ENCODE measurements around the gene AZU1.

AZU1 gene

GRCh38 chr19:798415-799075 lies 29.1 kb upstream of the AZU1 start:
- Histone ChIP-seq H3K4me1 (ENCODE audit: control insufficient read depth, insufficient read depth, low read length) (peaks cover 24% of the 10 kb centered on the region), H3K36me3 (ENCODE audit: control insufficient read depth, insufficient read depth, low read length) (peaks cover 50% of the 10 kb centered on the region), H3K27ac (ENCODE audit: low read depth, low read length) (peak overlapping the region; percentile 99)

DNA sequence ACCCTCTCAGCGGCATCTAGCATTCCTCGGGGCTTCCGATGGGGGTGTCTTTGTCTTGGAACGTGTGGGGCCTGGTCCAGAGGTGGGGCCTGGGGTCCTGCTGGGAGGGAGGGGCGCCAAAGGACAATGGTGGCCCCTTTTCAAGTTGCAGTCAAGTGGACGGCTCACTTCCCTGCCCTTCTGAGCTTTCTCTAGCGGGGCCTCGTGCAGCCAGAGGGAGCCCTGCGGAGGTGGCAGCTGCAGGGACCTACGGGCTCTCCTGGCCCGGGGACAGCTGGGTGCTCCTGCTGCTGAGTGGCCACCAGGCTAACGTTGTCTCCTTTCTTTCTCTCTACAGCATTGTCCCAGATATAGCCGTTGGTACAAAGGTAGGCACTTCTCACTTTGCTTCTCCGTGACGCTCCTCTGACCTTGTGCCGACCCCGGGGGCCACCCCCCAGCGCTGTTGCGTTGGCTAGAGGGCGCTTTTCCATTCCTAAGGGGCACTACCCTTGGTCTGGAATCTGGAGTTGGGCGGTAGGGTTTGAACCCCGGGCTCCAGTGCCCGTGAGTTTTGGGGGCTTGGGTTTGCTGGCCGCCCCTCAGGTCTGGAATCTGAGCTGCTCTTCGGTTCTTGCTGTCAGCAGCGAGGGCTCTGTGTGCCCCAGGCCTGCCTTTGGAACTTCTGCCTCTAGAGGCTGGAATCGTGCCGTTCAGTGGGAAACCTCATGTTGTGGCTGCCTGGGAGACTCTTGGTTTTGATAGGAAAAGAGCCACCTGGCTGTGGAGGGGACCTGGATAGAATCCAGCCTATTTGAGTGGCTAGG lies 28.4 kb upstream of the AZU1 start:
- Histone ChIP-seq H3K9me3 (ENCODE audit: control insufficient read depth, insufficient read depth, low read length) (no peaks in the 10 kb centered on the region), H3K27ac (ENCODE audit: low read depth, low read length) (peak overlapping the region; percentile 99), H3K4me1 (ENCODE audit: control insufficient read depth, insufficient read depth, low read length) (peaks cover 24% of the 10 kb centered on the region), H3K36me3 (ENCODE audit: control insufficient read depth, insufficient read depth, low read length) (peaks cover 57% of the 10 kb centered on the region), H3K27me3 (ENCODE audit: control insufficient read depth, insufficient read depth, low read length) (no peaks in the 10 kb centered on the region), H3K9ac (ENCODE audit: low read depth, low read length) (peak overlapping the region; percentile 94), H3K4me3 (ENCODE audit: low read depth, low read length) (peak overlapping the region; percentile 98)

More at GRCh38 chr19:798415-799075, 29.1 kb upstream of the AZU1 start:
- no peaks in the 10 kb centered on the region for H3K9me3 ChIP-seq (ENCODE audit: control insufficient read depth, insufficient read depth, low read length)
- peak overlapping the region; percentile 94 for H3K9ac ChIP-seq (ENCODE audit: low read depth, low read length)
- H3K4me3 ChIP-seq (ENCODE audit: low read depth, low read length): peak overlapping the region; percentile 98
- H3K27me3 ChIP-seq (ENCODE audit: control insufficient read depth, insufficient read depth, low read length): no peaks in the 10 kb centered on the region

DNA sequence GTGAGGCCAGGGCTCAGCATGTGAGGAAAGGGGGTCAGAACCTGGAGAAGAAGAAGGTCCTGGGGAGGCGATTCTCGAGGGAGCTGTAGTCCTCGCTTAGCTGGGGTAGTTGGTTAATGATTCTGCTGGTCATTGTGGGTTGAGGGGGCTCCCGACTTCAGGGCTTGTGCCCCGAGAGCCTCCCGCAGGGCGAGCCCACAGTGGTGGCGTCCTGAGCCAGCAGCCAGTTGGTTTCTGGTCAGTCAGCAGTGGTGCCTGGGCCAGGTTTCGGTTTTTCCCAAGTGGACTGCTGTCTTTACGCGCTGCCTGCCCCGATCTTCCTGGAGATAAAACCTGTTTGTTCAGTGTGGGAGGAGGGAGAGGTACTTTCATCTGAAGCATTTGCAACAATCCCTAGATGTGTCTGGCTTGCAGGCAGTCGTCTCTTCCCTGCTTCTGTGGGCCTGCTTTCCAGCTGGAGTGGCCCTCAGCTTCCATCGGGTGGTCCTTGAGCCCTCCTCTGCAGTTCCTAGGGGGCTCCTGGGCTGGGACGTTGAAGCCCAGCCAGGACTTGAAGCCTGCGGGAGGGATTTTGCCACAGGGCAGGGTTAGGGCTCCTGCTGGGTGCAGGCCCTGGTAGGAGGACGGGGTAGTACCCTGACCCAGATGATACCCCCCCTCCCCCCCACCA lies 27.1 kb upstream of the AZU1 start:
- Histone ChIP-seq H3K9ac (ENCODE audit: low read depth, low read length) (0 out of 2 replicates have a peak overlapping the region, but pooled peaks have one; percentile 42), H3K4me3 (ENCODE audit: low read depth, low read length) (peak overlapping the region; percentile 98), H3K4me1 (ENCODE audit: control insufficient read depth, insufficient read depth, low read length) (peaks cover 24% of the 10 kb centered on the region), H3K27ac (ENCODE audit: low read depth, low read length) (peak overlapping the region; percentile 59), H3K36me3 (ENCODE audit: control insufficient read depth, insufficient read depth, low read length) (peaks cover 69% of the 10 kb centered on the region), H3K27me3 (ENCODE audit: control insufficient read depth, insufficient read depth, low read length) (no peaks in the 10 kb centered on the region), H3K9me3 (ENCODE audit: control insufficient read depth, insufficient read depth, low read length) (no peaks in the 10 kb centered on the region)

- H3K4me3 ChIP-seq (ENCODE audit: low read depth, low read length): no peak overlapping the region
- peaks cover 77% of the 10 kb centered on the region for H3K36me3 ChIP-seq (ENCODE audit: control insufficient read depth, insufficient read depth, low read length)
- no peaks in the 10 kb centered on the region for H3K27me3 ChIP-seq (ENCODE audit: control insufficient read depth, insufficient read depth, low read length)
- no peaks in the 10 kb centered on the region for H3K9me3 ChIP-seq (ENCODE audit: control insufficient read depth, insufficient read depth, low read length)
- peaks cover 24% of the 10 kb centered on the region for H3K4me1 ChIP-seq (ENCODE audit: control insufficient read depth, insufficient read depth, low read length)
- no peak overlapping the region for H3K9ac ChIP-seq (ENCODE audit: low read depth, low read length)
- H3K27ac ChIP-seq (ENCODE audit: low read depth, low read length): peak overlapping the region; percentile 59
Observed at GRCh38 chr19:801030-801860, 26.4 kb upstream of the AZU1 start.

DNA sequence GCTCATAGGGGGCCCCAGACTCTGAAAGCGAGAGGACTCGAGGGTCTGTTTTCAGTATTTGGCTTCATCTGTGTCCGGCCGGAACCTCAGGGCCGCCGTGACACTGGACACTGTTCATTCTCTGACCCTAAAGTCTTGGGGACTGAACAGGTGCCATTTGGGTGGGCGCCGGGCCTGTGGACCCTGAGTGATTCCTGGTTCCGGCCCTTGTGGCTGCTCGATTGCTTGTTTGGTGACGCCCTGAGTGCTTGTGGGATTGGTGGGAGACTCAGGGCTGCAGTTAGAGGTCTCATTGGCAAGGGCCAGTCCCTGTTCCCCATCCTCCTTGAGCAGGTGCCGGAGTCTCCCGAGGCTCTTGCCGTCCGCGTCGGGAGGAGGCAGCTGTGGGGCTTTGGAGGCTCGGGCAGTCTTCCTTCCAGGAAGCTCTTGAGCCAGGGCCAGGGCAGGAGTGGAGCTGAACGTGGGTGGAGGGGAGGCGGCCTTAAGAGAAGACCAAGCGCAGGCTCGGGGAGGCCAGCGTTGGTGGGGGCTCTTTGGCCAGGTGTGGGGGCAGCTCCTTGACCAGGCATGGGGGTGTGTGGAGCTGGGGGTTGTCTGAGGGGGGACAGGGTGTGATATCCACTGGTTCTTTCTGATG lies 25.7 kb upstream of the AZU1 start:
- peaks cover 84% of the 10 kb centered on the region for H3K36me3 ChIP-seq (ENCODE audit: control insufficient read depth, insufficient read depth, low read length)
- H3K4me3 ChIP-seq (ENCODE audit: low read depth, low read length): no peak overlapping the region
- H3K9me3 ChIP-seq (ENCODE audit: control insufficient read depth, insufficient read depth, low read length): no peaks in the 10 kb centered on the region
- peaks cover 24% of the 10 kb centered on the region for H3K4me1 ChIP-seq (ENCODE audit: control insufficient read depth, insufficient read depth, low read length)
- no peak overlapping the region for H3K9ac ChIP-seq (ENCODE audit: low read depth, low read length)
- peak overlapping the region; percentile 4 for H3K27ac ChIP-seq (ENCODE audit: low read depth, low read length)
- no peaks in the 10 kb centered on the region for H3K27me3 ChIP-seq (ENCODE audit: control insufficient read depth, insufficient read depth, low read length)

DNA sequence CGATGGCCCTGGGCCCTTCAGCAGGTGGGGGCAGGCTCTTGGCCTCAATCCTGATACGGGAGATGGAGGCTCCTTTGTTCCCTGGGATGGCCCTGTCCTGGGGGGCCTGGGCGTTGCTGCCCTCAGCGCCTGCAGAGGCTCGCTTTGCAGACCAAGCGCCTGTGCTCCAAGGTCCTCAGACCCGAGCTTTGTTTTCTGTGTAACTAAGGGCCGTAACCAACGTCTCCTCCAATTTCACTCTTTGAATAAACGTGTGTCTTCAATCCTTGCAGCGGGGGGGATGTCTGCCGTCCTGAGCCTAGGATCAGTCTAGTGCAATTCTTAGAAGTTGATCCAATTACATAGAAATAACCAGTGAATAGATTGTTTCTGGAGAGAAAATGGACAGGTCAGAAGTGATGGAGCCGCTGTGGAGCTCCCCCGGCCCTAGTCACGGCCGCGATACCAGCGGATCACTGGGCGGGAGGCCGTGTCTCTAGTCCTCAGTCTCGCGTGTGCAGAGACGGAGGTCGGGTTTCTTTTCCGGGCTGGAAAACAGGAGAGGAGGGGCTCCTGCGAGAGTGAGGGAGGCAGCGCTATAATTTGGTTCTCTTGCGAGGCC lies 25.0 kb upstream of the AZU1 start:
- Histone ChIP-seq H3K9me3 (ENCODE audit: control insufficient read depth, insufficient read depth, low read length) (no peaks in the 10 kb centered on the region), H3K27ac (ENCODE audit: low read depth, low read length) (peak overlapping the region; percentile 18), H3K36me3 (ENCODE audit: control insufficient read depth, insufficient read depth, low read length) (peaks cover 90% of the 10 kb centered on the region), H3K4me1 (ENCODE audit: control insufficient read depth, insufficient read depth, low read length) (peaks cover 24% of the 10 kb centered on the region), H3K4me3 (ENCODE audit: low read depth, low read length) (no peak overlapping the region), H3K27me3 (ENCODE audit: control insufficient read depth, insufficient read depth, low read length) (no peaks in the 10 kb centered on the region), H3K9ac (ENCODE audit: low read depth, low read length) (no peak overlapping the region; the same call in 1 of the 2 replicates)

DNA sequence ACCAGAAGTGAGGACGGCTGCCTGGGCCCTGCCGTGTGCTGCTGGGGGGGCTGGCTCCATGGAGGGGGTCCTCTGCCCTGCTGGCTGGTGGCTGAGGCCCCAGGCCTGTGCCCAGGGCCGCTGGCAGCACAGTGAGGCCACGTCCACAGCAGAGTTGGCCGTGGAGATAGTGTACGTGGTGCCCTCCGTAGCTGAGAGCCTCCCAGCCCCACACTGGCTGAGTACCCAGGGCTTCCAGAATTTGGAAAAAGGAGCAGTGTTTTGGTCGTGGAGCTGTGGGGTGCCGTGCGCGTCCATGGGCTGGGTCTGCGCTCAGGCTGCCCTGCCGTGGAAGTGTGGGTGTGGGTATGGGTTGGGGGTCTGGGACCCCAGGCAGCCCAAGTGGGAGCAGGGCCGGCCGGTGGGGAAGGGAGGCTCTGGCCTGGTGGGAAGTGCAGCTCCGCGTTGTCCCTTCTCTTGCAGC lies 24.5 kb upstream of the AZU1 start:
- H3K4me3 ChIP-seq (ENCODE audit: low read depth, low read length): no peak overlapping the region
- no peaks in the 10 kb centered on the region for H3K9me3 ChIP-seq (ENCODE audit: control insufficient read depth, insufficient read depth, low read length)
- H3K4me1 ChIP-seq (ENCODE audit: control insufficient read depth, insufficient read depth, low read length): peaks cover 24% of the 10 kb centered on the region
- H3K27ac ChIP-seq (ENCODE audit: low read depth, low read length): peak overlapping the region; percentile 18
- H3K9ac ChIP-seq (ENCODE audit: low read depth, low read length): no peak overlapping the region; the same call in 1 of the 2 replicates
- H3K27me3 ChIP-seq (ENCODE audit: control insufficient read depth, insufficient read depth, low read length): no peaks in the 10 kb centered on the region
- H3K36me3 ChIP-seq (ENCODE audit: control insufficient read depth, insufficient read depth, low read length): peaks cover 96% of the 10 kb centered on the region

- no peak overlapping the region for H3K9ac ChIP-seq (ENCODE audit: low read depth, low read length)
- H3K4me3 ChIP-seq (ENCODE audit: low read depth, low read length): no peak overlapping the region
- H3K9me3 ChIP-seq (ENCODE audit: control insufficient read depth, insufficient read depth, low read length): no peaks in the 10 kb centered on the region
- H3K4me1 ChIP-seq (ENCODE audit: control insufficient read depth, insufficient read depth, low read length): peaks cover 24% of the 10 kb centered on the region
- H3K27ac ChIP-seq (ENCODE audit: low read depth, low read length): no peak overlapping the region
- H3K27me3 ChIP-seq (ENCODE audit: control insufficient read depth, insufficient read depth, low read length): no peaks in the 10 kb centered on the region
- peaks cover 98% of the 10 kb centered on the region for H3K36me3 ChIP-seq (ENCODE audit: control insufficient read depth, insufficient read depth, low read length)
Observed at GRCh38 chr19:803686-804418, 23.8 kb upstream of the AZU1 start.

GRCh38 chr19:804419-805165 lies 23.0 kb upstream of the AZU1 start:
- H3K36me3 ChIP-seq (ENCODE audit: control insufficient read depth, insufficient read depth, low read length): peaks cover 100% of the 10 kb centered on the region

More at GRCh38 chr19:804419-805165, 23.0 kb upstream of the AZU1 start:
- no peak overlapping the region for H3K9ac ChIP-seq (ENCODE audit: low read depth, low read length)
- H3K27me3 ChIP-seq (ENCODE audit: control insufficient read depth, insufficient read depth, low read length): no peaks in the 10 kb centered on the region
- no peak overlapping the region for H3K4me3 ChIP-seq (ENCODE audit: low read depth, low read length)
- H3K27ac ChIP-seq (ENCODE audit: low read depth, low read length): peak overlapping the region; percentile 10
- H3K9me3 ChIP-seq (ENCODE audit: control insufficient read depth, insufficient read depth, low read length): no peaks in the 10 kb centered on the region
- peaks cover 20% of the 10 kb centered on the region for H3K4me1 ChIP-seq (ENCODE audit: control insufficient read depth, insufficient read depth, low read length)
